Right atrium auricular region (tissue), 2 donors: ENCODE results near the gene FAM222B. TPM values are rescaled to one million over a fixed set of nuclear protein-coding genes. Genes with fewer than 3 reads are reported as not detected.
"Not testable (repeated sequence)": the region's sequence is repeated elsewhere in the genome, so short reads cannot be mapped to it uniquely, and the experiment has no call there.

ENCODE experiments used
- DNase-seq: peaks from one replicate; pipeline ENCODE4 v3.0.0-alpha.2; 2019; ENCODE audit warnings: low spot score
- H3K27ac ChIP-seq, 2 donors: fragments of 200-600 bp; sonication (generic); 1 replicate in 1 of 2; 2 replicates in 1 of 2; pipeline ENCODE4 v1.5.1; 2016 to 2019
- H3K27me3 ChIP-seq, 2 donors: fragments of 200-600 bp; sonication (generic); one replicate each; pipeline versions ENCODE4 v1.5.1 to v1.6.0; 2017 to 2019
- H3K36me3 ChIP-seq: fragments of 200-600 bp; sonication (generic); one replicate; pipeline ENCODE4 v1.5.1; 2016
- H3K4me1 ChIP-seq, 2 donors: fragments of 200-600 bp; sonication (generic); one replicate each; pipeline versions ENCODE4 v1.5.1 to v1.6.0; 2017 to 2019
- H3K4me3 ChIP-seq, 2 donors: fragments of 200-600 bp; sonication (generic); 1 replicate in 1 of 2; 2 replicates in 1 of 2; pipeline ENCODE4 v1.5.1; 2017 to 2019; ENCODE audit warnings: mild to moderate bottlenecking in 1 of 2, moderate library complexity in 1 of 2
- H3K9me3 ChIP-seq, 2 donors: fragments of 200-600 bp; sonication (generic); one replicate each; pipeline ENCODE4 v1.5.1; 2019
- CTCF ChIP-seq, 2 donors: fragments of 200-600 bp; sonication (generic); IDR thresholded peaks; one replicate each; pipeline ENCODE4 v1.5.1; 2019; ENCODE audit warnings: antibody characterized with exemption in 2 of 2
- total RNA-seq, 2 donors: library from RNA; depleted of rRNA; stranded (reverse); fragments of >200 nt; gene quantifications; one replicate each; pipeline ENCODE4 v1.1.0, GENCODE V29; 2016

Gene FAM222B
- total RNA-seq, 2 donors from 2014 or later = 26.5 to 30.0 TPM

GRCh38 chr17:28737770-28738679 lies 104.6 kb downstream of the FAM222B start:
- DNase-seq = no peak
- H3K4me3 ChIP-seq = no peak overlapping the region
- H3K9me3 ChIP-seq = no peaks in the 10 kb centered on the region
- no peak for TF ChIP-seq CTCF (IDR thresholded peaks at IDR 0.05)
- no peak overlapping the region for H3K27ac ChIP-seq
- peaks cover 0 to 3% of the 10 kb centered on the region in 2 donors for H3K4me1 ChIP-seq
- no peaks in the 10 kb centered on the region for H3K27me3 ChIP-seq
- no peaks in the 10 kb centered on the region for H3K36me3 ChIP-seq

- TF ChIP-seq CTCF (IDR thresholded peaks at IDR 0.05) = no peak
- no peak overlapping the region for H3K27ac ChIP-seq
- H3K27me3 ChIP-seq = no peaks in the 10 kb centered on the region
- no peak overlapping the region for H3K4me3 ChIP-seq
- H3K4me1 ChIP-seq = no peaks in the 10 kb centered on the region
- no peak for DNase-seq
- H3K36me3 ChIP-seq = no peaks in the 10 kb centered on the region
- no peaks in the 10 kb centered on the region for H3K9me3 ChIP-seq
Measured at GRCh38 chr17:28737316-28737715, 105.3 kb downstream of the FAM222B start.

- not testable (repeated sequence) for DNase-seq, H3K4me3 ChIP-seq, H3K9me3 ChIP-seq, H3K27ac ChIP-seq, H3K27me3 ChIP-seq, H3K36me3 ChIP-seq, H3K4me1 ChIP-seq
Measured at GRCh38 chr17:28735913-28736769, 106.4 kb downstream of the FAM222B start.

- Histone ChIP-seq H3K4me1 (no peaks in the 10 kb centered on the region), H3K36me3 (no peaks in the 10 kb centered on the region), H3K27me3 (no peaks in the 10 kb centered on the region), H3K4me3 (no peak overlapping the region), H3K27ac (no peak overlapping the region), H3K9me3 (no peaks in the 10 kb centered on the region)
- TF ChIP-seq CTCF (IDR thresholded peaks at IDR 0.05) = no peak
- no peak for DNase-seq
Measured at GRCh38 chr17:28735242-28735722, 107.3 kb downstream of the FAM222B start.

- no peaks in the 10 kb centered on the region for H3K27me3 ChIP-seq
- H3K27ac ChIP-seq = no peak overlapping the region
- DNase-seq = no peak
- no peak overlapping the region for H3K4me3 ChIP-seq
- H3K4me1 ChIP-seq = no peaks in the 10 kb centered on the region
- no peak for TF ChIP-seq CTCF (IDR thresholded peaks at IDR 0.05)
- no peaks in the 10 kb centered on the region for H3K9me3 ChIP-seq
- no peaks in the 10 kb centered on the region for H3K36me3 ChIP-seq
Measured at GRCh38 chr17:28734712-28735241, 107.8 kb downstream of the FAM222B start.

- Histone ChIP-seq H3K9me3 (no peaks in the 10 kb centered on the region), H3K4me3 (no peak overlapping the region), H3K4me1 (peaks cover 0 to 4% of the 10 kb centered on the region in 2 donors), H3K36me3 (no peaks in the 10 kb centered on the region), H3K27ac (no peak overlapping the region), H3K27me3 (no peaks in the 10 kb centered on the region)
- DNase-seq = no peak
- TF ChIP-seq CTCF (IDR thresholded peaks at IDR 0.05) = no peak
Measured at GRCh38 chr17:28733346-28733745, 109.2 kb downstream of the FAM222B start.
